Stimulated activated naive CD8-positive, alpha-beta T cell treated with anti-CD3 and anti-CD28 coated beads, Interleukin-15, Interleukin-2, amounts not matched to agents 100 ng/mL and 50 ng/mL, for 24 hours (primary cell): ENCODE data around the gene ZNF132.
A peak's percentile ranks its signal among the peaks of the same experiment; 100 is the strongest.
"Not testable (repeated sequence)": the region's sequence is repeated elsewhere in the genome, so short reads cannot be mapped to it uniquely, and the experiment has no call there.

ENCODE experiments used
- H3K27ac Mint-ChIP-seq: one replicate; pipeline ENCODE4 v1.8.0; 2021; ENCODE audit warnings: mild to moderate bottlenecking, mixed read lengths
- H3K27me3 Mint-ChIP-seq: one replicate; pipeline ENCODE4 v1.8.0; 2021; ENCODE audit warnings: mixed read lengths
- H3K36me3 Mint-ChIP-seq: one replicate; pipeline ENCODE4 v1.8.0; 2021; ENCODE audit warnings: low read depth, mixed read lengths
- H3K4me1 Mint-ChIP-seq: one replicate; pipeline ENCODE4 v1.8.0; 2021; ENCODE audit warnings: low read depth, mixed read lengths
- H3K4me3 Mint-ChIP-seq: one replicate; pipeline ENCODE4 v1.8.0; 2021; ENCODE audit warnings: mild to moderate bottlenecking, mixed read lengths
- H3K9me3 Mint-ChIP-seq: one replicate; pipeline ENCODE4 v1.8.0; 2021; ENCODE audit warnings: mixed read lengths

ZNF132 gene

GRCh38 chr19:58450856-58451357 lies 11.0 kb upstream of the ZNF132 start:
- Mint-ChIP-seq H3K27me3 (peaks cover 28% of the 10 kb centered on the region), H3K4me3 (peak overlapping the region; percentile 82), H3K27ac (no peak overlapping the region), H3K9me3 (peaks cover 17% of the 10 kb centered on the region), H3K4me1 (peaks cover 30% of the 10 kb centered on the region), H3K36me3 (peaks cover 15% of the 10 kb centered on the region)

GRCh38 chr19:58449980-58450379 lies 10.0 kb upstream of the ZNF132 start:
- H3K4me3 Mint-ChIP-seq, H3K27ac Mint-ChIP-seq: not testable (repeated sequence)
- Mint-ChIP-seq H3K4me1 (peaks cover 30% of the 10 kb centered on the region), H3K27me3 (peaks cover 28% of the 10 kb centered on the region), H3K9me3 (peaks cover 17% of the 10 kb centered on the region), H3K36me3 (peaks cover 15% of the 10 kb centered on the region)

GRCh38 chr19:58448860-58449259 lies 8.9 kb upstream of the ZNF132 start:
- H3K4me1 Mint-ChIP-seq: peaks cover 30% of the 10 kb centered on the region
- H3K4me3 Mint-ChIP-seq, H3K27ac Mint-ChIP-seq, H3K36me3 Mint-ChIP-seq: not testable (repeated sequence)
- H3K9me3 Mint-ChIP-seq: peaks cover 17% of the 10 kb centered on the region
- peaks cover 28% of the 10 kb centered on the region for H3K27me3 Mint-ChIP-seq

- H3K36me3 Mint-ChIP-seq: peaks cover 25% of the 10 kb centered on the region
- peaks cover 25% of the 10 kb centered on the region for H3K4me1 Mint-ChIP-seq
- H3K4me3 Mint-ChIP-seq, H3K27me3 Mint-ChIP-seq, H3K27ac Mint-ChIP-seq: not testable (repeated sequence)
- peaks cover 26% of the 10 kb centered on the region for H3K9me3 Mint-ChIP-seq
Measured at GRCh38 chr19:58442986-58443385, 3.0 kb upstream of the ZNF132 start.

GRCh38 chr19:58440556-58440955 lies 603 bp upstream of the ZNF132 start:
- peaks cover 47% of the 10 kb centered on the region for H3K36me3 Mint-ChIP-seq
- H3K27me3 Mint-ChIP-seq: no peaks in the 10 kb centered on the region
- H3K4me1 Mint-ChIP-seq: peaks cover 28% of the 10 kb centered on the region
- H3K4me3 Mint-ChIP-seq: peak overlapping the region; percentile 86
- peaks cover 39% of the 10 kb centered on the region for H3K9me3 Mint-ChIP-seq
- H3K27ac Mint-ChIP-seq: peak overlapping the region; percentile 92

- H3K9me3 Mint-ChIP-seq: peaks cover 49% of the 10 kb centered on the region
- H3K27me3 Mint-ChIP-seq: no peaks in the 10 kb centered on the region
- no peak overlapping the region for H3K27ac Mint-ChIP-seq
- H3K4me1 Mint-ChIP-seq: peaks cover 12% of the 10 kb centered on the region
- no peak overlapping the region for H3K4me3 Mint-ChIP-seq
- peaks cover 88% of the 10 kb centered on the region for H3K36me3 Mint-ChIP-seq
Measured at GRCh38 chr19:58434217-58434616, 5.7 kb downstream of the ZNF132 start.

- no peak overlapping the region for H3K4me3 Mint-ChIP-seq
- H3K4me1 Mint-ChIP-seq: no peaks in the 10 kb centered on the region
- no peak overlapping the region for H3K27ac Mint-ChIP-seq
- peaks cover 26% of the 10 kb centered on the region for H3K9me3 Mint-ChIP-seq
- peaks cover 69% of the 10 kb centered on the region for H3K36me3 Mint-ChIP-seq
- H3K27me3 Mint-ChIP-seq: no peaks in the 10 kb centered on the region
Measured at GRCh38 chr19:58429745-58430144, 10.2 kb downstream of the ZNF132 start.

- Mint-ChIP-seq H3K36me3 (peaks cover 60% of the 10 kb centered on the region), H3K27me3 (no peaks in the 10 kb centered on the region), H3K27ac (no peak overlapping the region), H3K4me3 (no peak overlapping the region), H3K4me1 (no peaks in the 10 kb centered on the region), H3K9me3 (peaks cover 21% of the 10 kb centered on the region)
Measured at GRCh38 chr19:58428617-58429016, 11.3 kb downstream of the ZNF132 start.

- no peak overlapping the region for H3K4me3 Mint-ChIP-seq
- no peaks in the 10 kb centered on the region for H3K4me1 Mint-ChIP-seq
- no peak overlapping the region for H3K27ac Mint-ChIP-seq
- H3K27me3 Mint-ChIP-seq: no peaks in the 10 kb centered on the region
- no peaks in the 10 kb centered on the region for H3K9me3 Mint-ChIP-seq
- H3K36me3 Mint-ChIP-seq: peaks cover 67% of the 10 kb centered on the region
Measured at GRCh38 chr19:58417071-58417470, 22.9 kb downstream of the ZNF132 start.

GRCh38 chr19:58416604-58417003 lies 23.3 kb downstream of the ZNF132 start:
- Mint-ChIP-seq H3K36me3 (peaks cover 64% of the 10 kb centered on the region), H3K4me3 (no peak overlapping the region)

GRCh38 chr19:58409010-58409790 lies 30.8 kb downstream of the ZNF132 start:
- Mint-ChIP-seq H3K9me3 (no peaks in the 10 kb centered on the region), H3K4me1 (peaks cover 31% of the 10 kb centered on the region), H3K4me3 (peak overlapping the region; percentile 87), H3K27ac (peak overlapping the region; percentile 91), H3K36me3 (peaks cover 9% of the 10 kb centered on the region), H3K27me3 (no peaks in the 10 kb centered on the region)

More at GRCh38 chr19:58416604-58417003, 23.3 kb downstream of the ZNF132 start:
- Mint-ChIP-seq H3K9me3 (no peaks in the 10 kb centered on the region), H3K27me3 (no peaks in the 10 kb centered on the region), H3K4me1 (no peaks in the 10 kb centered on the region), H3K27ac (no peak overlapping the region)

- Mint-ChIP-seq H3K9me3 (no peaks in the 10 kb centered on the region), H3K4me3 (peak within 1 kb of the TSS; percentile 87), H3K4me1 (peaks cover 31% of the 10 kb centered on the region), H3K27ac (peak within 1 kb of the TSS; percentile 91), H3K36me3 (peaks cover 9% of the 10 kb centered on the region), H3K27me3 (no peaks in the 10 kb centered on the region)
Measured at GRCh38 chr19:58408152-58409009, 31.6 kb downstream of the ZNF132 start, which contains the start of gene ZNF584. Gene ZNF584, plus strand, starts transcription at chr19:58408649. Its CDS starts 499 bp downstream, at chr19:58409148.

GRCh38 chr19:58407658-58408151 lies 32.2 kb downstream of the ZNF132 start:
- Mint-ChIP-seq H3K27ac (peak overlapping the region; percentile 91), H3K4me1 (peaks cover 35% of the 10 kb centered on the region), H3K36me3 (peaks cover 4% of the 10 kb centered on the region), H3K9me3 (no peaks in the 10 kb centered on the region), H3K4me3 (peak overlapping the region; percentile 87), H3K27me3 (no peaks in the 10 kb centered on the region)

- Mint-ChIP-seq H3K4me1 (peaks cover 39% of the 10 kb centered on the region), H3K36me3 (no peaks in the 10 kb centered on the region), H3K9me3 (no peaks in the 10 kb centered on the region), H3K4me3 (peak overlapping the region; percentile 87), H3K27ac (peak overlapping the region; percentile 91), H3K27me3 (no peaks in the 10 kb centered on the region)
Measured at GRCh38 chr19:58406818-58407657, 32.9 kb downstream of the ZNF132 start.
